Fibroblast of pulmonary artery (primary cell): ENCODE results near the gene ESPN.
"Not testable (repeated sequence)": the region's sequence is repeated elsewhere in the genome, so short reads cannot be mapped to it uniquely, and the experiment has no call there.

ENCODE experiments used
- DNase-seq: peaks from one replicate; pipeline ENCODE4 v3.0.0-alpha.2; 2010; ENCODE audit warnings: low read depth
- H3K4me3 ChIP-seq: replicated peaks from 2 replicates; pipeline ENCODE4 v1.5.1; 2011; ENCODE audit warnings: low read depth, mild to moderate bottlenecking, control low read depth, low read length, moderate library complexity
- CTCF ChIP-seq: IDR thresholded peaks from 2 replicates; pipeline ENCODE4 v1.5.1; 2011; ENCODE audit warnings: mild to moderate bottlenecking, control low read depth, low read length, inconsistent platforms; ENCODE audit errors: missing control alignments

ESPN gene

GRCh38 chr1:6386371-6386949 lies 38.1 kb upstream of the ESPN start:
- no peak overlapping the region for H3K4me3 ChIP-seq
- TF ChIP-seq CTCF = no peak
- peak; percentile 71 for DNase-seq

GRCh38 chr1:6389971-6390370 lies 34.6 kb upstream of the ESPN start:
- no peak overlapping the region for H3K4me3 ChIP-seq
- TF ChIP-seq CTCF = no peak
- DNase-seq = no peak

GRCh38 chr1:6391951-6392808 lies 32.4 kb upstream of the ESPN start:
- peak overlapping the region; percentile 64 for H3K4me3 ChIP-seq
- TF ChIP-seq CTCF = no peak
- DNase-seq = no peak

GRCh38 chr1:6392809-6393399 lies 31.7 kb upstream of the ESPN start:
- no peak for DNase-seq
- no peak for TF ChIP-seq CTCF
- peak overlapping the region; percentile 64 for H3K4me3 ChIP-seq

GRCh38 chr1:6393400-6394187 lies 31.0 kb upstream of the ESPN start, which contains the start of gene ACOT7:
Gene ACOT7 (minus strand): TSS chr1:6393767. CDS start chr1:6393399, 368 bp downstream.
- peak; percentile 86 for DNase-seq

GRCh38 chr1:6395130-6395529 lies 29.4 kb upstream of the ESPN start:
- H3K4me3 ChIP-seq, DNase-seq: not testable (repeated sequence)

More at GRCh38 chr1:6393400-6394187, 31.0 kb upstream of the ESPN start, which contains the start of gene ACOT7:
- TF ChIP-seq CTCF = peak; percentile 24
- H3K4me3 ChIP-seq = peak within 1 kb of the TSS; percentile 64

- H3K4me3 ChIP-seq, DNase-seq: not testable (repeated sequence)
Measured at GRCh38 chr1:6395781-6396244, 28.8 kb upstream of the ESPN start.
